ENCODE data around the gene SMIM3.
"Not testable (repeated sequence)": the region's sequence is repeated elsewhere in the genome, so short reads cannot be mapped to it uniquely, and the experiment has no call there.

Gene SMIM3, protein sequence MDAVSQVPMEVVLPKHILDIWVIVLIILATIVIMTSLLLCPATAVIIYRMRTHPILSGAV

GRCh38 chr5:150778517-150779396, at the start of gene SMIM3:
Gene SMIM3, plus strand, starts transcription at chr5:150778757. Its CDS starts 16,684 bp downstream, at chr5:150795441.
- peak; percentile 72 for DNase-seq (ENCODE audit: low read depth, low spot score)
- TF ChIP-seq CTCF (IDR thresholded peaks at IDR 0.05; ENCODE audit: low read depth, low read length), result peak; percentile 47
- in situ Hi-C loops (cut with HindIII; ENCODE audit: low sequenced_read_pairs), result no loop called here
- peak within 1 kb of the TSS; percentile 92 for H3K4me3 ChIP-seq (ENCODE audit: low read depth, low read length)

DNA sequence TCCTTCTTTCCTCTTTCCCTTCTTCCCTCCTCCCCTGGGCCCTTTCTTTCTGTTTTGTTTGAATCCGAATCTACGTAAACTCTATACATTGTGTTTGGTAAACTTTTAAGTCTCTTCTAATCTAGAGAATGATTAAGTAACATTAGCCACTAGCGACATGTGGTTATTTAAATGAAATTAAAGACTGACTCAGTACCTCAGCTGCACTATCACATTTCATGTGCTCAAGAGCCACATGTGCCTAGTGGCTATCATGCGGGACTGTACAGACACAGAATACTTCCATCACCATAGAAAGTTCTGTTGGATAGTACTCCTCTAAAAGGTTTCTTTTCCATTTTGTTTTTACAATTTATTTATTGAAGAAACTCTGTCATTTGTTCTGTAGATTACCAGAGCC, 48.7 kb upstream of the SMIM3 start:
- no peak for TF ChIP-seq CTCF (IDR thresholded peaks at IDR 0.05; ENCODE audit: low read depth, low read length)
- no peak for DNase-seq (ENCODE audit: low read depth, low spot score)
- in situ Hi-C loops (cut with HindIII; ENCODE audit: low sequenced_read_pairs), result no loop called here
- no peak overlapping the region for H3K4me3 ChIP-seq (ENCODE audit: low read depth, low read length)

- DNase-seq (ENCODE audit: low read depth, low spot score), result no peak
- in situ Hi-C loops (cut with HindIII; ENCODE audit: low sequenced_read_pairs), result no loop called here
- TF ChIP-seq CTCF (IDR thresholded peaks at IDR 0.05; ENCODE audit: low read depth, low read length), result no peak
Measured at GRCh38 chr5:150731669-150732242, 46.8 kb upstream of the SMIM3 start.

GRCh38 chr5:150734579-150735384, 43.8 kb upstream of the SMIM3 start:
- in situ Hi-C loops (cut with HindIII; ENCODE audit: low sequenced_read_pairs), result no loop called here
- DNase-seq (ENCODE audit: low read depth, low spot score), result no peak
- H3K4me3 ChIP-seq (ENCODE audit: low read depth, low read length), result no peak overlapping the region
- no peak for TF ChIP-seq CTCF (IDR thresholded peaks at IDR 0.05; ENCODE audit: low read depth, low read length)

More at GRCh38 chr5:150731669-150732242, 46.8 kb upstream of the SMIM3 start:
- H3K4me3 ChIP-seq (ENCODE audit: low read depth, low read length), result no peak overlapping the region

DNA sequence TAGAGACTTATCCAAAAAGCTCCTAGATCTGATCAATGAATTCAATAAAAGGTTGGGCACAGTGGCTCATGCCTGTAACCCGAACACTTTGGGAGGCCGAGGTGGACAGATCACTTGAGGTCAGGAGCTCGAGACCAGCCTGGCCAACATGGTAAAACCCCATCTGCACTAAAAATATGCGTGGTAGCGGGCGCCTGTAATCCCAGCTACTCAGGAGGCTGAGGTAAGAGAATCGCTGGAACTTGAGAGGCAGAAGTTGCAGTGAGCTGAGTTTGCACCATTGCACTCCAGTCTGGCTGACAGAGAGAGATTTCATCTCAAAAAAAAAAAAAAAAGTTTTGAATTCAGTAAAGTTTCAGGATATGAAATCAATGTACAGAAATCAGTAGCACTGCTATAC, 39.7 kb upstream of the SMIM3 start:
- no peak overlapping the region for H3K4me3 ChIP-seq (ENCODE audit: low read depth, low read length)
- in situ Hi-C loops (cut with HindIII; ENCODE audit: low sequenced_read_pairs), result no loop called here
- no peak for DNase-seq (ENCODE audit: low read depth, low spot score)
- no peak for TF ChIP-seq CTCF (IDR thresholded peaks at IDR 0.05; ENCODE audit: low read depth, low read length)

DNA sequence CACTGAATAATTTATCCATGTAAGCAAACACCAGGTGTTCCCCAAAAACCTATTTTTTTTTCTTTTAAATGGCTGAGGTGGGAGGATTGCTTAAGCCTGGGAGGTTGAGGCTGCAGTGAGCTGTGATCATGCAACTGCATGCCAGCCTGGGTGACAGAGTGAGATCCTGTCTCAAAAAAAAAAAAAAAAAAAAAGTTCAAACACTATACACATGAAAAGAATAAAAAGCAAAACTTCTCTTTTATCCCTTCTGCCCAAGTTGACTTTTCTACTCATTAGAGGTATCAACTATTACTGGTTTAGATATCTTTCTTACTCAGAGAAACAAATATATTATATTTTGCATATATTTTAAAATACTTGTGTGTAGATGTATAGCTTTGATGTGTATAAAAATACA, 37.6 kb upstream of the SMIM3 start:
- no peak for DNase-seq (ENCODE audit: low read depth, low spot score)
- in situ Hi-C loops (cut with HindIII; ENCODE audit: low sequenced_read_pairs), result no loop called here
- TF ChIP-seq CTCF (IDR thresholded peaks at IDR 0.05; ENCODE audit: low read depth, low read length), result no peak
- no peak overlapping the region for H3K4me3 ChIP-seq (ENCODE audit: low read depth, low read length)

GRCh38 chr5:150742455-150743141, 36.0 kb upstream of the SMIM3 start:
- in situ Hi-C loops (cut with HindIII; ENCODE audit: low sequenced_read_pairs); DNase-seq (ENCODE audit: low read depth, low spot score); H3K4me3 ChIP-seq (ENCODE audit: low read depth, low read length): not testable (repeated sequence)

GRCh38 chr5:150743142-150743488, 35.4 kb upstream of the SMIM3 start:
- DNase-seq (ENCODE audit: low read depth, low spot score); H3K4me3 ChIP-seq (ENCODE audit: low read depth, low read length); in situ Hi-C loops (cut with HindIII; ENCODE audit: low sequenced_read_pairs): not testable (repeated sequence)

All from astrocyte of the spinal cord (primary cell).